HepG2 (cell line): ENCODE results near the gene IL36B. TPM values are rescaled to one million over a fixed set of nuclear protein-coding genes. Genes with fewer than 3 reads are reported as not detected.

ENCODE experiments used
- ATAC-seq: fragments of 200-7000 bp; cut with Tn5 transposase; 3 replicates; pipeline ENCODE4 v1.9.1; 2020; ENCODE audit warnings: mild to moderate bottlenecking, moderate library complexity
- BruUV-seq: library from RNA; stranded (reverse); fragments of 400-500 nt; replicated peaks from 2 replicates; lab custom pipeline; 2021; lab: Mats Ljungman, UMichigan
- CTCF ChIA-PET: fragments of 300-600 bp; formaldehyde crosslinking; extraction: SDS; loops from one replicate; lab custom pipeline; 2021; ENCODE audit warnings: low total read pairs, inconsistent platforms, low intra/inter-chr PET ratio; lab: Yijun Ruan, JAX
- POLR2A ChIA-PET: fragments of 350-600 bp; sonication (Branson Sonifier 250); formaldehyde crosslinking; loops from one replicate; lab custom pipeline; 2020; ENCODE audit warnings: antibody characterized with exemption, inconsistent platforms; lab: Yijun Ruan, JAX
- DNase-seq: peaks from one replicate; pipeline ENCODE4 v3.0.0-alpha.2; 2015; ENCODE audit warnings: low spot score
- FAIRE-seq: peaks from 3 replicates; lab custom pipeline; 2011; peaks lifted over from hg19 to GRCh38; lab: Jason Lieb, UNC
- H2AFZ ChIP-seq: one replicate; pipeline ENCODE4 v1.6.1; 2011; ENCODE audit warnings: low read length, inconsistent platforms
- H3K27ac ChIP-seq: fragments of 300-600 bp; 3 replicates; pipeline ENCODE4 v1.8.0; 2011; ENCODE audit warnings: mixed run types, mild to moderate bottlenecking, mixed read lengths, low read length, inconsistent platforms; ENCODE audit not compliant: insufficient read depth; ENCODE audit errors: extremely low read length
- H3K27me3 ChIP-seq, 2 experiments: fragments of 200-600 bp in 1 of 2; 2 replicates in 1 of 2; 3 replicates in 1 of 2; pipeline versions ENCODE4 v1.6.0 to v1.8.0; 2011; ENCODE audit warnings: low read length in 2 of 2, mild to moderate bottlenecking in 2 of 2, moderate library complexity in 2 of 2, inconsistent platforms in 1 of 2; ENCODE audit not compliant: insufficient read depth in 2 of 2, control insufficient read depth in 1 of 2
- H3K36me3 ChIP-seq, 2 experiments: fragments of 200-600 bp in 1 of 2; replicated peaks in 1 of 2; 2 replicates in 1 of 2; 3 replicates in 1 of 2; pipeline versions ENCODE4 v1.5.1 to v1.8.0; 2011; ENCODE audit warnings: low read length in 2 of 2, inconsistent platforms in 1 of 2; ENCODE audit not compliant: insufficient read depth in 2 of 2, control insufficient read depth in 1 of 2
- H3K4me1 ChIP-seq: 2 replicates; pipeline ENCODE4 v1.5.1; 2012; ENCODE audit warnings: low read length, inconsistent platforms; ENCODE audit not compliant: insufficient read depth
- H3K4me2 ChIP-seq: 2 replicates; pipeline ENCODE4 v1.6.0; 2011; ENCODE audit warnings: low read depth, low read length, inconsistent platforms
- H3K4me3 ChIP-seq, 3 experiments: fragments of 200-600 bp in 1 of 3; sonication (generic), shearing (Covaris generic) in 1 of 3; replicated peaks in 1 of 3; 2 replicates each; pipeline ENCODE4 v1.5.1; 2011 to 2016; ENCODE audit warnings: low read length in 3 of 3, inconsistent platforms in 2 of 3, low read depth in 2 of 3, mild to moderate bottlenecking in 2 of 3, control low read depth in 1 of 3, mixed read lengths in 1 of 3; ENCODE audit not compliant: insufficient read depth in 1 of 3
- H3K79me2 ChIP-seq: one replicate; pipeline ENCODE4 v1.6.1; 2011; ENCODE audit warnings: low read length, inconsistent platforms; ENCODE audit not compliant: insufficient read depth
- H3K9ac ChIP-seq: 2 replicates; pipeline ENCODE4 v1.6.0; 2011; ENCODE audit warnings: mild to moderate bottlenecking, low read depth, low read length, inconsistent platforms; ENCODE audit not compliant: insufficient read depth
- H3K9me3 ChIP-seq: 2 replicates; pipeline ENCODE4 v1.5.1; 2012; ENCODE audit warnings: mild to moderate bottlenecking, low read length
- H4K20me1 ChIP-seq: 2 replicates; pipeline ENCODE4 v1.6.0; 2011; ENCODE audit warnings: inconsistent platforms, mild to moderate bottlenecking, low read length, moderate library complexity; ENCODE audit not compliant: insufficient read depth
- DNMT1 ChIP-seq: sonication (generic); formaldehyde crosslinking; IDR thresholded peaks from 2 replicates; pipeline ENCODE4 v1.5.1; 2020; ENCODE audit warnings: mild to moderate bottlenecking, missing genetic modification reagents
- GATAD1 ChIP-seq: IDR thresholded peaks from 2 replicates; pipeline ENCODE4 v1.6.1; 2016; ENCODE audit warnings: missing genetic modification reagents, missing compliant biosample characterization
- HDAC2 ChIP-seq: sonication (generic); formaldehyde crosslinking; IDR thresholded peaks from 2 replicates; pipeline ENCODE4 v1.4.0; 2020; ENCODE audit warnings: missing genetic modification reagents
- KDM1A ChIP-seq: IDR thresholded peaks from 2 replicates; pipeline ENCODE4 v1.6.1; 2016; ENCODE audit warnings: missing compliant biosample characterization
- KLF15 ChIP-seq: sonication (generic); formaldehyde crosslinking; IDR thresholded peaks from 2 replicates; pipeline ENCODE4 v1.8.1; 2023; ENCODE audit warnings: borderline replicate concordance, mild to moderate bottlenecking, inconsistent platforms, missing genetic modification reagents, mixed read lengths
- WGBS: methylation state at CpG from one replicate; pipeline ENCODE4 v1.1.6; 2017; ENCODE audit warnings: low lambda C conversion rate; 5-methylcytosine and 5-hydroxymethylcytosine counted together
- in situ Hi-C: cut with HindIII; loops from 2 replicates; pipeline ENCODE4 v1.10.0; 2017; ENCODE audit warnings: low pct_unique_long_range_greater_than_20kb; ENCODE audit not compliant: extremely low pct_ligation_motif_present
- intact Hi-C: fragments of 100-400 bp; cut with micrococcal nuclease; formaldehyde crosslinking; loops from one replicate; pipeline ENCODE4 v1.10.0; 2022; ENCODE audit not compliant: unreplicated experiment
- polyA plus RNA-seq, 8 experiments: library from polyadenylated mRNA; depleted of rRNA in 3 of 8; stranded (reverse) in 7 of 8; unstranded in 1 of 8; fragments of >200 nt; fragmentation: Illumina TruSeq in 4 of 8; extraction: Trizol in 4 of 8; gene quantifications; 2 replicates each; pipeline versions ENCODE4 v1.2.1 to v1.2.3, GENCODE V29; 2011 to 2016; ENCODE audit warnings: low read depth in 4 of 8, missing spikeins in 1 of 8, mixed read lengths in 1 of 8; ENCODE audit not compliant: insufficient read depth in 1 of 8
- total RNA-seq, 5 experiments: library from RNA; depleted of rRNA; stranded (reverse); fragments of >200 nt; fragmentation: Illumina TruSeq; extraction: Trizol; gene quantifications; 2 replicates each; pipeline ENCODE4 v1.2.3, GENCODE V29; 2016; ENCODE audit warnings: low read depth in 1 of 5
- TF ChIP-seq, protein P1 (sequence below): sonication (generic); formaldehyde crosslinking; IDR thresholded peaks from 2 replicates; pipeline ENCODE4 v1.5.1; 2020; ENCODE audit warnings: missing genetic modification reagents, mild to moderate bottlenecking, borderline replicate concordance
- TF ChIP-seq, protein P2 (sequence below): sonication (generic); formaldehyde crosslinking; IDR thresholded peaks from 2 replicates; pipeline ENCODE4 v1.4.0; 2020; ENCODE audit warnings: low read depth, mild to moderate bottlenecking, missing genetic modification reagents

Gene IL36B
- total and polyA plus RNA-seq, 2 of the 13 experiments (the other 11 are each of a cell fraction or from before 2014, with no cell fraction given) = not detected

DNA sequence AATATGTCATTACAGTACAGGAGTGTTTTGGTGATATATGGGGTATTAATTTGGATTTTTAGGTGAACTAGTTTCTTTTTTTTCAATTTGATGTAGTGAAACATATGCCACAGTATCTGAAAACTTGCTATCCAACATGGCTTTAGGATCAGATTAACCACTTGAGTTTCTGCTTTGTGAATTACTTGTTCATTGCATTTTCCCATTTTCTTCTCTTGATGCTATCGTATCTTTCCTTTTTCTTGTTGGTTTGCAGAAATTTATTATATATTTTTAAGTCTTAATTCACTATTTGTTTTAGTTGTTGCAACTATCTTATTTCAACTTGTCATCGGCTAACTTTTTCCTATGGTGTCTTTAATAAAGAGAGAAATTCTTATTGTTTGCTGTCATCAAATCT is 38.6 kb downstream of the IL36B start:
- ChIA-PET CTCF (no interaction called here), POLR2A (no interaction called here)
- no peak for DNase-seq
- H3K9ac ChIP-seq = no peak overlapping the region
- H3K27ac ChIP-seq = no peak overlapping the region
- H3K4me1 ChIP-seq = no peaks in the 10 kb centered on the region
- no peak overlapping the region for H2AFZ ChIP-seq
- 41% methylated on average over 2 of the region's 2 CpGs for WGBS
- H3K36me3 ChIP-seq = no peaks in the 10 kb centered on the region
- FAIRE-seq = no peak
- no TSS peak for BruUV-seq
- H3K79me2 ChIP-seq = no peaks in the 10 kb centered on the region
- no peak overlapping the region for H3K4me3 ChIP-seq
- ATAC-seq = no peak
- in situ Hi-C loops = no loop called here
- H4K20me1 ChIP-seq = no peaks in the 10 kb centered on the region
- no peaks in the 10 kb centered on the region for H3K27me3 ChIP-seq
- no peak overlapping the region for H3K4me2 ChIP-seq
- TF ChIP-seq KLF15 (CRISPR knock-in tag) = no peak
- TF ChIP-seq, protein P1, sequence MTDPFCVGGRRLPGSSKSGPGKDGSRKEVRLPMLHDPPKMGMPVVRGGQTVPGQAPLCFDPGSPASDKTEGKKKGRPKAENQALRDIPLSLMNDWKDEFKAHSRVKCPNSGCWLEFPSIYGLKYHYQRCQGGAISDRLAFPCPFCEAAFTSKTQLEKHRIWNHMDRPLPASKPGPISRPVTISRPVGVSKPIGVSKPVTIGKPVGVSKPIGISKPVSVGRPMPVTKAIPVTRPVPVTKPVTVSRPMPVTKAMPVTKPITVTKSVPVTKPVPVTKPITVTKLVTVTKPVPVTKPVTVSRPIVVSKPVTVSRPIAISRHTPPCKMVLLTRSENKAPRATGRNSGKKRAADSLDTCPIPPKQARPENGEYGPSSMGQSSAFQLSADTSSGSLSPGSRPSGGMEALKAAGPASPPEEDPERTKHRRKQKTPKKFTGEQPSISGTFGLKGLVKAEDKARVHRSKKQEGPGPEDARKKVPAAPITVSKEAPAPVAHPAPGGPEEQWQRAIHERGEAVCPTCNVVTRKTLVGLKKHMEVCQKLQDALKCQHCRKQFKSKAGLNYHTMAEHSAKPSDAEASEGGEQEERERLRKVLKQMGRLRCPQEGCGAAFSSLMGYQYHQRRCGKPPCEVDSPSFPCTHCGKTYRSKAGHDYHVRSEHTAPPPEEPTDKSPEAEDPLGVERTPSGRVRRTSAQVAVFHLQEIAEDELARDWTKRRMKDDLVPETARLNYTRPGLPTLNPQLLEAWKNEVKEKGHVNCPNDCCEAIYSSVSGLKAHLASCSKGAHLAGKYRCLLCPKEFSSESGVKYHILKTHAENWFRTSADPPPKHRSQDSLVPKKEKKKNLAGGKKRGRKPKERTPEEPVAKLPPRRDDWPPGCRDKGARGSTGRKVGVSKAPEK = no peak
- TF ChIP-seq, protein P2, sequence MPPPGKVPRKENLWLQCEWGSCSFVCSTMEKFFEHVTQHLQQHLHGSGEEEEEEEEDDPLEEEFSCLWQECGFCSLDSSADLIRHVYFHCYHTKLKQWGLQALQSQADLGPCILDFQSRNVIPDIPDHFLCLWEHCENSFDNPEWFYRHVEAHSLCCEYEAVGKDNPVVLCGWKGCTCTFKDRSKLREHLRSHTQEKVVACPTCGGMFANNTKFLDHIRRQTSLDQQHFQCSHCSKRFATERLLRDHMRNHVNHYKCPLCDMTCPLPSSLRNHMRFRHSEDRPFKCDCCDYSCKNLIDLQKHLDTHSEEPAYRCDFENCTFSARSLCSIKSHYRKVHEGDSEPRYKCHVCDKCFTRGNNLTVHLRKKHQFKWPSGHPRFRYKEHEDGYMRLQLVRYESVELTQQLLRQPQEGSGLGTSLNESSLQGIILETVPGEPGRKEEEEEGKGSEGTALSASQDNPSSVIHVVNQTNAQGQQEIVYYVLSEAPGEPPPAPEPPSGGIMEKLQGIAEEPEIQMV (CRISPR knock-in tag) = no peak
- no peak for TF ChIP-seq DNMT1 (CRISPR knock-in tag)
- no peak for TF ChIP-seq KDM1A (CRISPR knock-in tag)
- no peak for TF ChIP-seq GATAD1 (CRISPR knock-in tag)
- no peak for TF ChIP-seq HDAC2 (CRISPR knock-in tag)
- TF ChIP-seq, all 625 proteins: peak for 0
- intact Hi-C loops = no loop called here
- H3K9me3 ChIP-seq = no peaks in the 10 kb centered on the region
